SK-N-SH (cell line): Measurements from ENCODE around the gene OBSL1. TPM values are rescaled to one million over a fixed set of nuclear protein-coding genes. Genes with fewer than 3 reads are reported as not detected.

Source experiments
- CTCF ChIA-PET: fragments of 300-600, 350-600 bp; formaldehyde crosslinking; extraction: SDS; loops from one replicate; lab custom pipeline; 2021; lab: Yijun Ruan, JAX
- POLR2A ChIA-PET: fragments of 350-600 bp; sonication (Branson Sonifier 250); formaldehyde crosslinking; extraction: SDS; loops from one replicate; lab custom pipeline; 2020; ENCODE audit warnings: antibody characterized with exemption, inconsistent platforms; lab: Yijun Ruan, JAX
- DNase-seq: peaks from one replicate; pipeline ENCODE4 v3.0.0; 2012
- H2AFZ ChIP-seq: fragments of 200-600 bp; sonication (generic); 2 replicates; pipeline ENCODE4 v1.8.1; 2016; ENCODE audit warnings: antibody characterized with exemption, mild to moderate bottlenecking, low read depth
- H3F3A ChIP-seq: fragments of 200-600 bp; sonication (generic); replicated peaks from 2 replicates; pipeline ENCODE3; 2016; ENCODE audit warnings: antibody characterized with exemption, mild to moderate bottlenecking; ENCODE audit not compliant: insufficient read depth
- H3K27ac ChIP-seq, 2 experiments: fragments of 200-500 bp in 1 of 2; fragments of 200-600 bp in 1 of 2; sonication (Bioruptor generic) in 1 of 2; sonication (generic), shearing (Covaris generic) in 1 of 2; 2 replicates each; pipeline versions ENCODE4 v1.5.1 to v1.6.1; 2014 to 2016; ENCODE audit warnings: low read depth in 2 of 2, inconsistent platforms in 1 of 2, low read length in 1 of 2, mild to moderate bottlenecking in 1 of 2, mixed read lengths in 1 of 2
- H3K27me3 ChIP-seq: fragments of 200-600 bp; sonication (generic), shearing (Covaris generic); 2 replicates; pipeline ENCODE4 v1.6.1; 2016; ENCODE audit warnings: mixed run types; ENCODE audit not compliant: insufficient read depth
- H3K36me3 ChIP-seq, 2 experiments: fragments of 200-500 bp in 1 of 2; fragments of 200-600 bp in 1 of 2; sonication (Bioruptor generic) in 1 of 2; sonication (generic) in 1 of 2; replicated peaks in 1 of 2; 2 replicates each; pipeline versions ENCODE3 to v1.5.1; 2014 to 2016; ENCODE audit warnings: low read length in 1 of 2, mild to moderate bottlenecking in 1 of 2; ENCODE audit not compliant: insufficient read depth in 2 of 2, control insufficient read depth in 1 of 2
- H3K4me1 ChIP-seq, 2 experiments: fragments of 200-500 bp in 1 of 2; fragments of 200-600 bp in 1 of 2; sonication (Bioruptor generic) in 1 of 2; sonication (generic), shearing (Covaris generic) in 1 of 2; 2 replicates each; pipeline versions ENCODE4 v1.5.1 to v1.6.1; 2014 to 2016; ENCODE audit warnings: low read depth in 1 of 2, low read length in 1 of 2, mixed run types in 1 of 2; ENCODE audit not compliant: insufficient read depth in 2 of 2, control insufficient read depth in 1 of 2
- H3K4me2 ChIP-seq: fragments of 200-600 bp; sonication (generic), shearing (Covaris generic); 2 replicates; pipeline ENCODE4 v1.6.1; 2017; ENCODE audit warnings: mixed run types
- H3K4me3 ChIP-seq, 2 experiments: fragments of 200-500 bp in 1 of 2; fragments of 200-600 bp in 1 of 2; sonication (Bioruptor generic) in 1 of 2; sonication (generic), shearing (Covaris generic) in 1 of 2; 2 replicates each; pipeline versions ENCODE4 v1.5.1 to v1.8.1; 2014 to 2016; ENCODE audit warnings: low read depth in 2 of 2, inconsistent platforms in 1 of 2, low read length in 1 of 2, mild to moderate bottlenecking in 1 of 2, mixed read lengths in 1 of 2, moderate library complexity in 1 of 2
- H3K79me2 ChIP-seq: fragments of 200-600 bp; sonication (generic); 2 replicates; pipeline ENCODE4 v1.8.1; 2017; ENCODE audit warnings: mild to moderate bottlenecking; ENCODE audit not compliant: insufficient read depth
- H3K9ac ChIP-seq: fragments of 200-600 bp; sonication (generic); 2 replicates; pipeline ENCODE4 v1.6.1; 2017; ENCODE audit warnings: mixed run types
- H3K9me2 ChIP-seq: fragments of 200-600 bp; sonication (generic); 2 replicates; pipeline ENCODE4 v1.6.1; 2017; ENCODE audit warnings: mixed run types
- H3K9me3 ChIP-seq: fragments of 200-600 bp; sonication (generic); 2 replicates; pipeline ENCODE4 v1.6.1; 2017; ENCODE audit warnings: mixed run types, mild to moderate bottlenecking, moderate library complexity
- H4K20me1 ChIP-seq: fragments of 200-600 bp; sonication (generic); 2 replicates; pipeline ENCODE4 v1.6.1; 2017; ENCODE audit warnings: mild to moderate bottlenecking, mixed run types; ENCODE audit not compliant: insufficient read depth
- ELF1 ChIP-seq: IDR thresholded peaks from 2 replicates; pipeline ENCODE4 v1.4.0; 2012
- EP300 ChIP-seq, 2 experiments: IDR thresholded peaks; 2 replicates each; pipeline versions ENCODE4 v1.4.0 to v1.6.1; 2012; ENCODE audit warnings: borderline replicate concordance in 1 of 2, low read depth in 1 of 2, low read length in 1 of 2
- FOSL2 ChIP-seq: IDR thresholded peaks from 2 replicates; pipeline ENCODE4 v1.4.0; 2012; ENCODE audit warnings: low read depth, mild to moderate bottlenecking, moderate library complexity, borderline replicate concordance
- FOXJ3 ChIP-seq: sonication (generic); formaldehyde crosslinking; IDR thresholded peaks from 2 replicates; pipeline ENCODE4 v1.5.1; 2020; ENCODE audit warnings: mild to moderate bottlenecking, missing genetic modification reagents
- JUND ChIP-seq: IDR thresholded peaks from 2 replicates; pipeline ENCODE4 v1.4.0; 2012
- MEF2A ChIP-seq: IDR thresholded peaks from 2 replicates; pipeline ENCODE4 v1.4.0; 2012; ENCODE audit warnings: low read depth, borderline replicate concordance
- MXI1 ChIP-seq: IDR thresholded peaks from 2 replicates; pipeline ENCODE4 v1.6.1; 2012; ENCODE audit warnings: mild to moderate bottlenecking, low read depth, low read length, improper control_type of control experiment
- POLR2AphosphoS5 ChIP-seq: IDR thresholded peaks from 2 replicates; pipeline ENCODE4 v1.6.1; 2012; ENCODE audit warnings: low read depth, low read length
- RAD21 ChIP-seq: IDR thresholded peaks from 2 replicates; pipeline ENCODE4 v1.6.1; 2012; ENCODE audit warnings: mild to moderate bottlenecking, low read length
- RCOR1 ChIP-seq: fragments of 150-350 bp; IDR thresholded peaks from 2 replicates; pipeline ENCODE4 v1.6.1; 2017; ENCODE audit warnings: antibody characterized with exemption, low read length
- REST ChIP-seq: IDR thresholded peaks from 2 replicates; pipeline ENCODE4 v1.6.1; 2012; ENCODE audit warnings: mild to moderate bottlenecking, low read depth, low read length, moderate library complexity
- SIN3A ChIP-seq: IDR thresholded peaks from 2 replicates; pipeline ENCODE4 v1.6.1; 2012; ENCODE audit warnings: low read depth, mild to moderate bottlenecking, low read length, moderate library complexity, borderline replicate concordance
- SMC3 ChIP-seq: IDR thresholded peaks from 2 replicates; pipeline ENCODE4 v1.6.1; 2012; ENCODE audit warnings: low read depth, low read length, improper control_type of control experiment
- USF1 ChIP-seq: IDR thresholded peaks from 2 replicates; pipeline ENCODE4 v1.4.0; 2012; ENCODE audit warnings: low read depth, borderline replicate concordance
- YY1 ChIP-seq: IDR thresholded peaks from 2 replicates; pipeline ENCODE4 v1.4.0; 2012; ENCODE audit warnings: low read depth, mild to moderate bottlenecking
- WGBS: methylation state at CpG from one replicate; pipeline ENCODE4 v1.1.6; 2017; ENCODE audit warnings: low lambda C conversion rate; 5-methylcytosine and 5-hydroxymethylcytosine counted together
- polyA plus RNA-seq, 3 experiments: library from polyadenylated mRNA; depleted of rRNA; stranded (reverse); fragments of >200 nt; gene quantifications; 2 replicates each; pipeline ENCODE4 v1.2.3, GENCODE V29; 2012
- TF ChIP-seq, protein P1 (sequence below): fragments of 150-350 bp; IDR thresholded peaks from 2 replicates; pipeline ENCODE4 v1.6.1; 2016; ENCODE audit warnings: mild to moderate bottlenecking, low read depth, low read length
- TF ChIP-seq, protein P2 (sequence below): fragments of 150-350 bp; IDR thresholded peaks from 2 replicates; pipeline ENCODE4 v1.6.1; 2017; ENCODE audit warnings: antibody characterized with exemption, low read length, low read depth, borderline replicate concordance
- TF ChIP-seq, protein P3 (sequence below): IDR thresholded peaks from 2 replicates; pipeline ENCODE4; 2012

OBSL1 gene
- polyA plus RNA-seq, 1 of the 3 experiments (the other 2 are of a cell fraction): 93.0 TPM

DNA sequence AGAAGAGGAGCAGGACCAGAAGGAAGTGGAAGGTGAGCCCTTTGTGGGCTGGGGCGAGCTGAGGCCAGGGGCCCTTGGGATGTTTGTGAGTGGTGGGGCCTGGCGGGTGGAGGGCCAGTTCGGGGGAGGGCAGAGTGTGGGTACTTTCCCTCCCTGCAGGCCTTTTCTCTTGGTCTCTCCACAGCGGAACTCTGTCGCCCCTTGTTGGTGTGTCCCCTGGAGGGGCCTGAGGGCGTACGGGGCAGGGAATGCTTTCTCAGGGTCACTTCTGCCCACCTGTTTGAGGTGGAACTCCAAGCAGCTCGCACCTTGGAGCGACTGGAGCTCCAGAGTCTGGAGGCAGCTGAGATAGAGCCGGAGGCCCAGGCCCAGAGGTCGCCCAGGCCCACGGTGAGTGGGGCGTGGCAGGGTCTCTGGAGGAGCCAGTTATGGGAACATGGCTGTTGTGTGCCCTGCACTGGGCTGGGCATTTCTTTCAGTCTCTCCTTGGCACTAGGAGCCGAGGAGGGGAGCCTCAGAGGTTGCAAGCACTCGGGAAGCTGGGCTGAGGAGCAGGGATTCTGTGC, 37.1 kb upstream of the OBSL1 start:
- no peak overlapping the region for H2AFZ ChIP-seq
- H3K4me2 ChIP-seq: no peak overlapping the region
- no peak for DNase-seq
- 82% methylated on average over 11 of the region's 15 CpGs for WGBS
- H4K20me1 ChIP-seq: no peaks in the 10 kb centered on the region
- H3K9me2 ChIP-seq: no peaks in the 10 kb centered on the region
- no peak overlapping the region for H3K27ac ChIP-seq
- no peaks in the 10 kb centered on the region for H3K79me2 ChIP-seq
- H3K27me3 ChIP-seq: no peaks in the 10 kb centered on the region
- no peak overlapping the region for H3K4me3 ChIP-seq
- H3K9me3 ChIP-seq: no peaks in the 10 kb centered on the region
- H3K4me1 ChIP-seq: peaks cover 0 to 9% of the 10 kb centered on the region in 2 experiments; a peak in 1 of 4 replicates
- TF ChIP-seq USF1: no peak
- TF ChIP-seq JUND: no peak
- no peak for TF ChIP-seq MXI1
- TF ChIP-seq, protein P1, sequence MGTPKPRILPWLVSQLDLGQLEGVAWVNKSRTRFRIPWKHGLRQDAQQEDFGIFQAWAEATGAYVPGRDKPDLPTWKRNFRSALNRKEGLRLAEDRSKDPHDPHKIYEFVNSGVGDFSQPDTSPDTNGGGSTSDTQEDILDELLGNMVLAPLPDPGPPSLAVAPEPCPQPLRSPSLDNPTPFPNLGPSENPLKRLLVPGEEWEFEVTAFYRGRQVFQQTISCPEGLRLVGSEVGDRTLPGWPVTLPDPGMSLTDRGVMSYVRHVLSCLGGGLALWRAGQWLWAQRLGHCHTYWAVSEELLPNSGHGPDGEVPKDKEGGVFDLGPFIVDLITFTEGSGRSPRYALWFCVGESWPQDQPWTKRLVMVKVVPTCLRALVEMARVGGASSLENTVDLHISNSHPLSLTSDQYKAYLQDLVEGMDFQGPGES: no peak
- no peak for TF ChIP-seq MEF2A
- TF ChIP-seq FOSL2: no peak
- no peak for TF ChIP-seq ELF1
- no peak for TF ChIP-seq SIN3A
- no peak for TF ChIP-seq REST
- TF ChIP-seq RCOR1: no peak
- TF ChIP-seq, protein P2, sequence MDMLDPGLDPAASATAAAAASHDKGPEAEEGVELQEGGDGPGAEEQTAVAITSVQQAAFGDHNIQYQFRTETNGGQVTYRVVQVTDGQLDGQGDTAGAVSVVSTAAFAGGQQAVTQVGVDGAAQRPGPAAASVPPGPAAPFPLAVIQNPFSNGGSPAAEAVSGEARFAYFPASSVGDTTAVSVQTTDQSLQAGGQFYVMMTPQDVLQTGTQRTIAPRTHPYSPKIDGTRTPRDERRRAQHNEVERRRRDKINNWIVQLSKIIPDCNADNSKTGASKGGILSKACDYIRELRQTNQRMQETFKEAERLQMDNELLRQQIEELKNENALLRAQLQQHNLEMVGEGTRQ: no peak
- no peak for TF ChIP-seq POLR2AphosphoS5
- TF ChIP-seq, protein P3, sequence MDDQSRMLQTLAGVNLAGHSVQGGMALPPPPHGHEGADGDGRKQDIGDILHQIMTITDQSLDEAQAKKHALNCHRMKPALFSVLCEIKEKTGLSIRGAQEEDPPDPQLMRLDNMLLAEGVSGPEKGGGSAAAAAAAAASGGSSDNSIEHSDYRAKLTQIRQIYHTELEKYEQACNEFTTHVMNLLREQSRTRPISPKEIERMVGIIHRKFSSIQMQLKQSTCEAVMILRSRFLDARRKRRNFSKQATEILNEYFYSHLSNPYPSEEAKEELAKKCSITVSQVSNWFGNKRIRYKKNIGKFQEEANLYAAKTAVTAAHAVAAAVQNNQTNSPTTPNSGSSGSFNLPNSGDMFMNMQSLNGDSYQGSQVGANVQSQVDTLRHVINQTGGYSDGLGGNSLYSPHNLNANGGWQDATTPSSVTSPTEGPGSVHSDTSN: no peak
- no peak for TF ChIP-seq SMC3
- no peak for TF ChIP-seq FOXJ3
- TF ChIP-seq EP300 (IDR thresholded peaks at IDR 0.05; ENCODE audit: borderline replicate concordance in 1 of 2, low read depth in 1 of 2, low read length in 1 of 2): no peak
- TF ChIP-seq YY1: no peak
- no peak for TF ChIP-seq RAD21
- TF ChIP-seq, all 33 proteins: peak for 0
- CTCF ChIA-PET: no interaction called here
- no peaks in the 10 kb centered on the region for H3F3A ChIP-seq
- peaks cover 0 to 48% of the 10 kb centered on the region in 2 experiments for H3K36me3 ChIP-seq
- POLR2A ChIA-PET: no interaction called here
- H3K9ac ChIP-seq: no peak overlapping the region
